GM12872 (cell line): ENCODE data around the gene CCND1.

ENCODE experiments used
- TF ChIP-seq, protein P1 (sequence below): IDR thresholded peaks from 3 replicates; pipeline ENCODE4 v1.5.1; 2011; ENCODE audit warnings: low read depth, mild to moderate bottlenecking, low read length, moderate library complexity; ENCODE audit not compliant: insufficient read depth

CCND1 gene

DNA sequence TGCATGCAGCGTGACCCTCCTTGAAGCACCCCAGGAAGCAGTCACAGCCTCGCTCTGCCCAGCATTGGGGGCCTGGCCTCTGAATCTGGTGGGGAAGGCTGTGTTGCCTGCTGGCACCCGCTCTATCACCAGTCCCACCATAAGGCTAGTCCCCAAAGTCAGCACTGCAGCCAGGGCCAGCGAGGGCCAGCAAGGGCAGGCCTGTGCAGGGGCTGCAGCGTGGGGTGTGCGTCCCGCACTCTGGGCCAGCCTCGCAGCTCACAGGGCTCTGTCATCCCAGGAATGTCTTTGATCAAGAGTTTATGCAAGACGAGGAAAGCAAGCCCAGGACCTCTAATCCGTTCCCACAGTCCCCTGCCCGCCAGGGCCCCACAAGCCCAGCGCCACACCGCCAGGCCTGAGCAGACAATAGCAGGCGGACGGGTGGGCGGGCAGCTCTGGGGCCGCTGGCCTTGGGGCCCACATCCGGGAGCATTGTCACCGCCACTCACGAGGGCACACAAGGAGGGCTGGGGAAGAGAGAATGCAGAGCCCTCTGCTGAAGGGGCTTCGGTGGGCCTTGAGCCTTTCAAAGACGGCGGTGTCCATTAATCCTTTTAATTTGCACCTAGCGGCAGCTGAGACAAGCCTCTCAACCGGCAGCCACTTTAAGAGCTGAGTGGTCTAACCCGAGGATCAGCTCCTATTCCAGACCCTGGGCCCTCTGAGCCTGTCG lies 17.1 kb downstream of the CCND1 start:
- TF ChIP-seq, protein P1, sequence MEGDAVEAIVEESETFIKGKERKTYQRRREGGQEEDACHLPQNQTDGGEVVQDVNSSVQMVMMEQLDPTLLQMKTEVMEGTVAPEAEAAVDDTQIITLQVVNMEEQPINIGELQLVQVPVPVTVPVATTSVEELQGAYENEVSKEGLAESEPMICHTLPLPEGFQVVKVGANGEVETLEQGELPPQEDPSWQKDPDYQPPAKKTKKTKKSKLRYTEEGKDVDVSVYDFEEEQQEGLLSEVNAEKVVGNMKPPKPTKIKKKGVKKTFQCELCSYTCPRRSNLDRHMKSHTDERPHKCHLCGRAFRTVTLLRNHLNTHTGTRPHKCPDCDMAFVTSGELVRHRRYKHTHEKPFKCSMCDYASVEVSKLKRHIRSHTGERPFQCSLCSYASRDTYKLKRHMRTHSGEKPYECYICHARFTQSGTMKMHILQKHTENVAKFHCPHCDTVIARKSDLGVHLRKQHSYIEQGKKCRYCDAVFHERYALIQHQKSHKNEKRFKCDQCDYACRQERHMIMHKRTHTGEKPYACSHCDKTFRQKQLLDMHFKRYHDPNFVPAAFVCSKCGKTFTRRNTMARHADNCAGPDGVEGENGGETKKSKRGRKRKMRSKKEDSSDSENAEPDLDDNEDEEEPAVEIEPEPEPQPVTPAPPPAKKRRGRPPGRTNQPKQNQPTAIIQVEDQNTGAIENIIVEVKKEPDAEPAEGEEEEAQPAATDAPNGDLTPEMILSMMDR, result no peak

DNA sequence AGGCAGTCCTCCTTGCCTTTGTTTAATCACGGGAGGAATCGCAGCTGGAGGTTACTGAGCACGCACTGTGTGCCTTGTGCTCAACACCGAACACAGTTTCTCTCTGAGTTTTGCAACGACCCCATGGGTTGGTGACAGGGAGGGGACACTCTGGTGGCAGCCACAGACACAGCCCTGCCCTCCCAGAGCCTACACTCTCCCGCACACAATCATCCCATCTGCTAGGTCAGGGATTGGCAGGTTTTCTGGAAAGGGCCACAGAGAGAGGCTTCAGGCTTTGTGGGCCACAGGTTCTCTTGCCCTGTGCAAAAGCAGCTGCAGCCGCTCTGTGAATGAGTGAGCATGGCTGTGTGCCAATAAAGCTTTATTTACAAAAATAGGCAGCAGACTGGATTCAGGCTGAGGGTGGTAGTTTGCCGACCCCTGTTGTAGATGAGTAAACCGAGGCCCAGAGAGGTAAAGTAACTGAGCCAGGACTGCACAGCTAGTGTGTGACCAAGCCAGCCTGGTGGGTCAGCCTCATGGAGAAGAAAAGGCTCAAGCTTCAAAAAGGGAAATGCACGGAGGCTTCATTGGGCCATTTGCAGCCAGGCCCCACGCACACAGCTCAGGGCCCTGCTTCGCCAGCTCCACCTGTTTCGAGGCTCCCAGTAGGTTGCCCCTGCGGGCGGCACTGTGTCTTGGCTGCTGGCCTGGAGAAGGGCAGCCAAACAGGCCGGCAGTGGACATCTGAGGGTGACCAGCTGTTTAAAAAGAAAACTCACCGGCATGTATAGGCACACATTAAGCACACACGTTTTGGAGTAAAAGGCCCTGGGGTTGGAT lies 17.9 kb downstream of the CCND1 start:
- TF ChIP-seq, protein P1, result no peak

GRCh38 chr11:69659591-69659990 lies 18.6 kb downstream of the CCND1 start:
- TF ChIP-seq, protein P1, result no peak

DNA sequence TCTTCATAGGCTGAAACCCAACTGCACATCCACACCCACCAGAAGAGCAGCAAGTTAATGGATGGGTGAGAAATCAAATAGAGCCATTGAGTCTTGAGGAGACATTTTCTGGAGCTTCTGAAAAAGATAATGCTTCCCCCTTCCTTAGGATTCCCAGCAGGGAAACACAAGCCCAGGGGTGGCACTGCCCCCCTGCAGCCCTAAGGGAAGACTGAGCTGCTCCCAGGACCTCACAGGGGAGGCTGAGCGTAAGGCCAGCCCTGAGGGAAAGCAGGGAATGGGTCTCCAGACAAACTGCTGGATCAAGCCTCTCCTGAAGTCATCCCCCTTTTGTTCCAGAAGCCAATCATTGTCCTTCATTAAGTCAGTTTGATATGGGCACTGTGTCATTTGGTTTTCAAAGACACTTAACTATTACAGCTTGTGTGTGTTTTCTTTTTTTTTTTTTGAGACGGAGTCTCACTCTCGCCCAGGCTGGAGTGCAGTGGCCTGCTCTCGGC lies 19.1 kb downstream of the CCND1 start:
- TF ChIP-seq, protein P1, result no peak

- TF ChIP-seq, protein P1, result no peak
Measured at GRCh38 chr11:69661413-69661715, 20.4 kb downstream of the CCND1 start.

- TF ChIP-seq, protein P1, result peak; percentile 13; the same call in 1 of the 3 replicates
Measured at GRCh38 chr11:69662021-69662698, 21.2 kb downstream of the CCND1 start.

GRCh38 chr11:69662806-69663205 lies 21.9 kb downstream of the CCND1 start:
- TF ChIP-seq, protein P1, result no peak
